GM18511 (cell line): ENCODE data around the gene RELN.
"Not testable (repeated sequence)": the region's sequence is repeated elsewhere in the genome, so short reads cannot be mapped to it uniquely, and the experiment has no call there.

ENCODE experiments used
- ATAC-seq: cut with Tn5 transposase; IDR thresholded peaks from one replicate; pipeline ENCODE4 v1.9.1; 2021; ENCODE audit warnings: mild to moderate bottlenecking, moderate library complexity; ENCODE audit not compliant: unreplicated experiment

RELN gene

DNA sequence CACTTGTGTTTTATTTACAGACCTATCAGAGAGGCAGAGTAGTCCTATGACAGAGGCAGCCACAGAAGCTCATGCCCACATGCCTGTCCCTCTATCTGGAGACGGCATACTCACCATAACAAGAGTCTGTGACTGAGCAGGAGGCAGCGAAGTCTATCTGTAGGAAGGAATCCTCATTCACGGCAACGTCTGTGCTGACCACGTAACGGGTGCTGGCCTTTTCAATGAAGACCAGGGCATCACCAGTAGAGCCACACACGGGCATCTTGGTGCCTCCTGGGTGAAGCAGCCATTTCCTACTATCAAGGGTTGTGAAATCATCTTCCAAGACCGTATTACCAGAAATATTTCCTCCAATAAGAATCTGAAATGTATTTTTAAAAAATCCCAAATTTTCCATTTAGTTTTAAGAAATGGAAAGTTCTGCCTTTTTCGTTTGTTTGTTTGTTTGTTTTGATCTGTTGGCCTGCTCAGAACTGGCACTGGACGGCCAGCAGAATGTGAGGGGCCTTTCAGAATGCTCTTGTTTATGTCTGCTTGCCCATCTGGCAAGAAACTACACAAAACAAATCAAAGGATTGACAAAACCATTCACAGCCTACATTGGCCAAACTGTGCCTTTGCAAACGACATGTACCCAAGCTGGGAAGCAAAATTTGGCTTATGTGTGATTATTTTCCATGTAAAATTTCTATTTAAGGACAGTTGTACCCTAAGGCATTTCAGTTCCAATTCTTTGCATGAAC lies 450.3 kb downstream of the RELN start:
- no peak for ATAC-seq

DNA sequence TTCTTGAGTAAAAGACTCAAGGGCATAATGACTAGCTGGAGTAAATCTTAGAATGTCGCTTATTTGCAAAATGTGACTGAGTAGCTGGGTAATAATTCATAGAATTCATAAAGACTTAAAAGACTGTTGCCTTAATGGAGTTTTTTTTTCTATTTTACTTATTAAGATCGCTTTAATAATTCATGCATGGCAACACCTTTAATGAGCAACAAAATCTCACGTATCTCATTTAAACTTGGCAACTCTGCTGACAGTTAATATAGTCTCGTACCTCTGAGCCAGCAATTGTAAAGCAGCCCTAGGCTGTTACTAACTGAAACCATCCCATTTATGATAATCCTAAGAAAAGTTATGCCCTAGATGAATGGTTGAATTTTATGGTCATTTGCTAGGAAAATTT lies 455.7 kb downstream of the RELN start:
- ATAC-seq, result no peak

- ATAC-seq, result no peak
Observed at GRCh38 chr7:103532955-103533354, 456.5 kb downstream of the RELN start.

DNA sequence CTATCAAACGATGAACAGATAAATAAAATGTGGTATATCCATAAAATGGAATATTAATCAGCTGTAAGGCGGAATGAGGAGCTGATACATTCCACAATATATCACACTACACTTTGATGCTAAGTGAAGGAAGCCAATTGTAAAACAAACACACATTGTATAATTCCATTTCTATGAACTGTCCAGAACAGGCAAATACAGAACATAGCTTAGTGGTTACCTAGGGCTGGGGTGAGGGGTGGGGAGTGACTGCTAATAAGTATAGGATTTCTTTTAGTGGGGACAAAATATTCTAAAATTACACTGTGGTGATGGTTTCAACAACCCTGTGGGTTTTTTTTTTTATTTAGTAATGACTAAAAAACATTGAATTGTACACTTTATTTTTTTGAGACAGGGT lies 461.3 kb downstream of the RELN start:
- no peak for ATAC-seq

- ATAC-seq, result no peak
Observed at GRCh38 chr7:103525937-103526336, 463.5 kb downstream of the RELN start.

- ATAC-seq, result no peak
Observed at GRCh38 chr7:103524042-103524907, 465.2 kb downstream of the RELN start.

DNA sequence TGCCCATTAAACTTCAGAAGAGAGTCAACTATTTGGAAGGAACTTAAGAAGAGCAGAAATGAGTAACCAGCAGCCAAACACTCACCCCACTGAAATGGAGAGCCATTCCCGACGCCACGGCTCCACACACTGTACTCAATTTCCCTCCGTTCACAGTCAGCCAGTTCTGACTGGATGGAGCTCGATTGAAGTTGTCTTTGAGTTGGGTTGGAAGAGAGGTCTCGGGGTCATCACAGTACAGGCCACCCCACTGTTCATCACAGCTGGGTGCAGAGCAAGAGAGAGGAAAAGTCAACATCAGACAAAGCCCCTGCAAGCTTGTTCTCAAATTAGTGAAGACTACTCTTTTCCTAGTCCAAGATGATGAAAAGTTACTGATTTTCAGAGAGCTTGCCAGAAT lies 467.5 kb downstream of the RELN start:
- no peak for ATAC-seq

GRCh38 chr7:103504505-103505135 lies 484.8 kb downstream of the RELN start:
- ATAC-seq, result no peak

- no peak for ATAC-seq
Observed at GRCh38 chr7:103501206-103501605, 488.3 kb downstream of the RELN start.

DNA sequence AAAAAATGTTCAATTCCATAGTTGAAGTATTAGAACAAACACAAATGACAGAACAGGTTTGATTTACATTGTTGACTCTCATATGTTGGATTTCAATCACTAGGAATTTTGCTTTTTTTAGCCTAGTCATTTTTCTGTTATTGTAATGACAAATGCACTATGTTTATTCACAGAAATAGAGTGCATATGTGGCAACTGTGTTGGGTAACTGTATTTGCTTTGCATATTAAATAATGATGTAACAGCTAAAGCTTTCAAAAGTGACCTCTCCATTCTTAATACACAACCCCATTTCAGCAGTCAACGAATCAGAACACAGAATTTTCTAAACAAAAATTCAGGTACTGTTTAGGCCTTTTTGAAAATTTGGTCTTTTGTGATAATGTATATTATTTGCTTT lies 489.5 kb downstream of the RELN start:
- no peak for ATAC-seq

- ATAC-seq, result no peak
Observed at GRCh38 chr7:103487419-103487818, 502.0 kb downstream of the RELN start.

- ATAC-seq, result not testable (repeated sequence)
Observed at GRCh38 chr7:103486873-103487272, 502.6 kb downstream of the RELN start.

DNA sequence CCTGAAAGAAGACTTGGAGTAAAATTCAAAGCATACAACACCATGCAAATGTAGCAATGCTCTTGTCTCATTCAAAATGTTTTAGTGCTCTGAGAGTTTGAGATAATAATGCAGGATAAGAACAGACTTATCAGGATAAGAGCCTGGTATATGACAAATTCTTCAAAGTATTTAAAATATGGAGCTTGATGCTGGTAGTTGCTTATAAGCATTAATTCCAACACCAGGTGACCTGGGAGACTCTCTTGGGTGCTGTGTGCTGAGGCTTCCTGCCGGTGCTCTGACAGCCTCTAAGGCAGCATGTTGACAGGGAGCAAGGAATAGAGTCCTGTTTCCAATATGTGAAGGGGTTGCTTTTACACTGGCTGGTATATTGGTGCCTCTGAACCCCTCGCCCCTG lies 508.7 kb downstream of the RELN start:
- ATAC-seq, result no peak

- no peak for ATAC-seq
Observed at GRCh38 chr7:103474956-103475355, 514.5 kb downstream of the RELN start.

DNA sequence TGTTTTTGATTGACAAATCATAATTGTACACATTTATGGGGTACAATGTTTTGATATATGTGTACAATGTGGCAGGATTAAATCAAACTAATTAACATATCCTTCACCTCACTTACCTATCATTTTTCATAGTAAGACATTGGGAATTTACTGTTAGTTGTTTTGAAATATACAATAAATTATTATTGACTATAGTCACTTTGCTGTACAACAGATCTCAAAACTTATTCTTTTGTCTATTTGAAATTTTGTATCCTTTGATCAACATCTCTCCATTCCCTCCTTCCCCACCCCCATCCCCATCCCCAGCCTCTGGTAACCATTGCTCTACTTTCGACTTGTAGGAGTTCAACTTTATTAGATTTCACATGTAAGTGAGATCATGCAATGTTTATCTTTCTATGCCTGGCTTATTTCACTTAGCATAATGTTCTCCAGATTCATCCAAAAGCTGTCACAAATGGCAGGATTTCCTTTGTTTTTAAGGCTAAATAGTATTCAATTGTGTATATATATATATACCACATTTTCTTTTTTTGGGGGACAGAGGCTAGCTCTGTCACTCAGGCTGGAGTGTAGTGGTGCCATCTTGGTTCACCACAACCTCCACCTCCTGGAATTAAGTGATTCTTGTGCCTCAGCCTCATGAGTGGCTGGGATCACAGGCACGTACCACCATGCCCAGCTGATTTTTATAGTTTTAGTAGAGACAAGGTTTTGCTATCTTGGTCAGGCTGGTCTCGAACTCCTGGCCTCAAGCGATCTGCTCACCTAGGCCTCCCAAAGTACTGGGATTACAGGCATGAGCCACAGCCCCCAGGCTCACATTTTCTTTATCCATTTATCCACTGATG lies 520.1 kb downstream of the RELN start:
- no peak for ATAC-seq

DNA sequence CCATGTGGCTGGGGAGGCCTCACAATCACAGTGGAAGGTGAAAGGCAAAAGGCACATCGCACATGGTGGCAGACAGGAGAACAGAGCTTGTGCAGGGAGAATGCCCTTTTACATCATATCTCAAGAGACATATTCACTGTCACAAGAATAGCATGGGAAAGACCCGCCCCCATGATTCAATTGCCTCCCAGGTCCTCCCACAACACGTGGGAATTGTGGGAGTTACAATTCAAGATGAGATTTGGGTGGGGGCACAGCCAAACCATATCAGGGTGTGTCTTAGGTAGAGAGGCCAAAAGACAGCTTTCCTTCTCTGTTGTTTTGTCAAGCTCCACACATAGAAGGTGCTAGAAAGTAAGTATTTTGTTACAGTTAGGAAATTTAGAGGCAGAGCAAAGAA lies 522.6 kb downstream of the RELN start:
- no peak for ATAC-seq

DNA sequence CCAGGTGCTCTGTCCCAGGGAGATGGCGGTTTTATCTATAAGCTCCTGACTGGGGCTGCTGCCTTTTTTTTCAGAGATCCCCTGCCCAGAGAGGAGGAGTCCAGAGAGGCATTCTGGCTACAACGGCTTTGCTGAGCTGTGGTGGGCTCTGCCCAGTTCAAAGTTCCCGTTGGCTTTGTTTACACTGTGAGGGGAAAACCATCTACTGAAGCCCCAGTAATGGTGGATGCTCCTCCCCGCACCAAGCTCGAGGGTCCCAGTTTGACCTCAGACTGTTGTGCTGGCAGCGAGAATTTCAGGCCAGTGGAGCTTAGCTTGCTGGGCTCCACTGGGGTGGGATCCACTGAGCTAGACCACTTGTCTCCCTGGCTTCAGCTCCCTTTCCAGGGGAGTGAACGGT lies 527.1 kb downstream of the RELN start:
- ATAC-seq, result no peak

DNA sequence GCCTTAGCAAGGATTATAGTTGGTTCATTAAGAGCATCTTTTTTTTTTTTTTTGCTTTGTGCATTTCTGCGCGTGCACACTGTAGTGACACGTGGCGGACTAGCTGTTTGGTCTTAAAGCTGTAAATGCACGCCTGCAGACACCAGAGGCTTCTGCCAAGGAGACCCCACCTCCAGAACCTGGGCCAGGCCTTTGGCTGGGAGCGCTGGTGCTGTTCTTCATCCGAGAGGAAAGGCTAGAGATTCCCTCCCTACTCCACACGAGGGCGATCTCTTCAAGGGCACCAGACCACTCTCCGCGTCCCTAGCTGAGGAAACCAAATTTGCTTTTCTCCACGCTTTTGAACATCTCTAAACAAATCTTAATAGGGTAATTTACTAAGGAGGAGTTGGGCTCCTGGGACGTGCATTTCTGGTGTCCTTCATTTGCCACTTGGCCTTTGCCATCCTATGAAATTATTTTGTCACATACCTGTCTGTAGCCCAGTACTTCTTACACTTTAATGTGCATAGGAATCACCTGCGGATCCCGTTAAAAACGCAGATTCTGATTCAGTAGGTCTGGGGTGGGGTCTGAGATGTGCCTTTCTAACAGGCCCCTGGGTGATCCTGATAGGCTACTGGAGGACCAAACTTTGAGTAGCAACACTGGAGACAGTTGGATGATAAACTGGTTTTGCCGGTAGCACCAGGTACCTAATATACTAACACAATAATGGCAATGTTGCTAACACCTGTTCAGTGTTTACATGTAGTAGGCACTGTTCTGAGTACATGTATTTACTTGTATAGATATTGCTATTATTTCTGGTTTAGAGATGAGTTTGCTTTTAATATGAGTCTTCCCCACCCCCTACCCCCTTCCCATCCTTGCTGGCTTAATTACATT lies 542.1 kb downstream of the RELN start:
- peak; percentile 85 for ATAC-seq

- no peak for ATAC-seq
Observed at GRCh38 chr7:103446049-103446520, 543.4 kb downstream of the RELN start, which contains the start of gene SLC26A5. TSS of gene SLC26A5 (minus strand) at chr7:103446207. CDS start at chr7:103421514, 24,693 bp downstream.
